Psoas muscle (tissue), 8 donors: ENCODE results near the gene ASIC4. TPM values are rescaled to one million over a fixed set of nuclear protein-coding genes. Genes with fewer than 3 reads are reported as not detected.

ENCODE experiments used
- ATAC-seq, 4 donors: fragments of 200-7000 bp; cut with Tn5 transposase; one replicate each; pipeline ENCODE4 v1.9.1; 2020; ENCODE audit warnings: moderate library complexity in 3 of 4, mild to moderate bottlenecking in 2 of 4
- DNase-seq, 2 donors: peaks; one replicate each; pipeline ENCODE4 v3.0.0-alpha.2; 2020
- H3K27ac ChIP-seq: fragments of 200-600 bp; one replicate; pipeline ENCODE4 v1.8.0; 2022
- H3K27me3 ChIP-seq, 3 donors: fragments of 200-600 bp in 1 of 3; one replicate each; pipeline versions ENCODE4 v1.6.1 to v1.8.0; 2013 to 2022; ENCODE audit warnings: low read length in 2 of 3, mild to moderate bottlenecking in 2 of 3, moderate library complexity in 1 of 3; ENCODE audit not compliant: insufficient read depth in 3 of 3
- H3K36me3 ChIP-seq, 2 donors: fragments of 200-600 bp in 1 of 2; one replicate each; pipeline versions ENCODE4 v1.6.1 to v1.8.0; 2013 to 2022; ENCODE audit warnings: low read depth in 1 of 2, mild to moderate bottlenecking in 1 of 2, moderate library complexity in 1 of 2; ENCODE audit not compliant: insufficient read depth in 1 of 2
- H3K4me1 ChIP-seq: fragments of 200-600 bp; one replicate; pipeline ENCODE4 v1.8.0; 2022
- H3K4me3 ChIP-seq: fragments of 200-600 bp; one replicate; pipeline ENCODE4 v1.8.0; 2022; ENCODE audit warnings: mild to moderate bottlenecking
- H3K9me3 ChIP-seq: fragments of 200-600 bp; one replicate; pipeline ENCODE4 v1.8.0; 2022
- CTCF ChIP-seq: fragments of 200-600 bp; IDR thresholded peaks from one replicate; pipeline ENCODE4 v1.8.0; 2022; ENCODE audit warnings: antibody characterized with exemption
- WGBS, 3 donors: extraction: QIAGEN DNeasy Blood & Tissue Kit; methylation state at CpG; one replicate each; pipeline versions ENCODE4 v1.1.6 to v1.1.7; 2013; 5-methylcytosine and 5-hydroxymethylcytosine counted together
- intact Hi-C, 2 donors: fragments of 100-400 bp; cut with DNase I; formaldehyde crosslinking; loops; one replicate each; pipeline versions ENCODE4 v1.11.0 to v1.14.2; 2022
- polyA plus RNA-seq, 3 donors: library from polyadenylated mRNA; stranded (reverse); fragments of 200-250 nt; gene quantifications; one replicate each; pipeline ENCODE4 v1.2.3, GENCODE V29; 2013
- total RNA-seq, 4 donors: library from RNA; stranded (reverse); fragmentation: NEBNext Ultra II Directional in 2 of 4; extraction: Animal tissue kit (Norgen Biotek cat#: 25700) in 2 of 4; gene quantifications; one replicate each; pipeline versions ENCODE4 v1.2.1 to v1.2.4, GENCODE V29; 2021 to 2023
- donor health status: healthy with polysubstance abuse.
- donor health status: DM: no; HTN: no; CAD: no; lungs with moderate emphysema.
- donor health status: Bipolar disorder and iron deficiency.
- donor health status: healthy.
- donor health status: DM: yes; HTN: yes; CAD: no.
- donor health status: DM: no; HTN: no; CAD: no.
- donor health status: DM: no; HTN: no; CAD: no.
- donor health status: DM: yes; HTN: yes; CAD: no.

The ASIC4 gene
- total and polyA plus RNA-seq, 7 donors: 0.03 to 0.34 (median 0.26) TPM; not detected in 3

- intact Hi-C loops: loop anchor here in 1 of 2 donors (5.0 kb wide), 1 partner anchor 48 kb away; no protein-coding TSS in a partner anchor
- TF ChIP-seq CTCF: no peak
- ATAC-seq: no peak
- no peak overlapping the region for H3K27ac ChIP-seq
- 76 to 79% (median 78%) methylated on average over 8 of the region's 8 CpGs for WGBS, 3 donors
- H3K4me1 ChIP-seq: no peaks in the 10 kb centered on the region
- H3K9me3 ChIP-seq: no peaks in the 10 kb centered on the region
- H3K27me3 ChIP-seq: no peaks in the 10 kb centered on the region
- DNase-seq: peak in 1 of 2 donors; percentile 42
- H3K36me3 ChIP-seq: peaks cover 0 to 89% of the 10 kb centered on the region in 2 donors
- no peak overlapping the region for H3K4me3 ChIP-seq
These were observed 35.4 kb upstream of the ASIC4 start for GRCh38 chr2:219478916-219479315.

GRCh38 chr2:219480004-219480403, 34.3 kb upstream of the ASIC4 start:
- no peaks in the 10 kb centered on the region for H3K4me1 ChIP-seq
- no peak overlapping the region for H3K27ac ChIP-seq
- 58 to 89% (median 66%) methylated on average over 8 of the region's 8 CpGs for WGBS, 3 donors
- no peaks in the 10 kb centered on the region for H3K27me3 ChIP-seq
- no peak for ATAC-seq
- DNase-seq: peak in 1 of 2 donors; percentile 34
- TF ChIP-seq CTCF: no peak
- H3K36me3 ChIP-seq: peaks cover 0 to 88% of the 10 kb centered on the region in 2 donors
- H3K4me3 ChIP-seq: no peak overlapping the region
- no peaks in the 10 kb centered on the region for H3K9me3 ChIP-seq
- intact Hi-C loops: no loop called here

GRCh38 chr2:219482674-219483405, 31.4 kb upstream of the ASIC4 start:
- DNase-seq (peak in 1 of 2 donors; percentile 52), ATAC-seq (no peak)
- no peaks in the 10 kb centered on the region for H3K9me3 ChIP-seq
- peaks cover 0 to 90% of the 10 kb centered on the region in 2 donors for H3K36me3 ChIP-seq
- no peak for TF ChIP-seq CTCF
- H3K27me3 ChIP-seq: no peaks in the 10 kb centered on the region
- 68 to 78% (median 73%) methylated on average over 17 of the region's 17 CpGs for WGBS, 3 donors
- H3K4me3 ChIP-seq: no peak overlapping the region
- peaks cover 5% of the 10 kb centered on the region for H3K4me1 ChIP-seq
- intact Hi-C loops: no loop called here
- H3K27ac ChIP-seq: no peak overlapping the region

DNA sequence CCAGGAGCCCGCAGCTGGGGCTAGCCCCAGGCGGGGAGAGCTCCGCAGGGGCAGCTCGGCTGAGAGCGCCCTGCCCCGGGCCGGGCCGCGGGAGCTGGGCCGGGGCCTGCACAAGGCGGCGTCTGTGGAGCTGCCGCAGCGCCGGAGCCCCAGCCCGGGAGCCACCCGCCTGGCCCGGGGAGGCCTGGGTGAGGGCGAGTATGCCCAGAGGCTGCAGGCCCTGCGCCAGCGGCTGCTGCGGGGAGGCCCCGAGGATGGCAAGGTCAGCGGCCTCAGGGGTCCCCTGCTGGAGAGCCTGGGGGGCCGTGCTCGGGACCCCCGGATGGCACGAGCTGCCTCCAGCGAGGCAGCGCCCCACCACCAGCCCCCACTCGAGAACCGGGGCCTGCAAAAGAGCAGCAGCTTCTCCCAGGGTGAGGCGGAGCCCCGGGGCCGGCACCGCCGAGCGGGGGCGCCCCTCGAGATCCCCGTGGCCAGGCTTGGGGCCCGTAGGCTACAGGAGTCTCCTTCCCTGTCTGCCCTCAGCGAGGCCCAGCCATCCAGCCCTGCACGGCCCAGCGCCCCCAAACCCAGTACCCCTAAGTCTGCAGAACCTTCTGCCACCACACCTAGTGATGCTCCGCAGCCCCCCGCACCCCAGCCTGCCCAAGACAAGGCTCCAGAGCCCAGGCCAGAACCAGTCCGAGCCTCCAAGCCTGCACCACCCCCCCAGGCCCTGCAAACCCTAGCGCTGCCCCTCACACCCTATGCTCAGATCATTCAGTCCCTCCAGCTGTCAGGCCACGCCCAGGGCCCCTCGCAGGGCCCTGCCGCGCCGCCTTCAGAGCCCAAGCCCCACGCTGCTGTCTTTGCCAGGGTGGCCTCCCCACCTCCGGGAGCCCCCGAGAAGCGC, 30.6 kb upstream of the ASIC4 start:
- intact Hi-C loops: no loop called here
- H3K4me1 ChIP-seq: peaks cover 5% of the 10 kb centered on the region
- no peaks in the 10 kb centered on the region for H3K9me3 ChIP-seq
- H3K27me3 ChIP-seq: no peaks in the 10 kb centered on the region
- H3K4me3 ChIP-seq: peak overlapping the region; percentile 22
- ATAC-seq (peak in 2 of 4 donors; percentile 6 to 7), DNase-seq (peak in 1 of 2 donors; percentile 47)
- TF ChIP-seq CTCF: no peak
- no peak overlapping the region for H3K27ac ChIP-seq
- peaks cover 0 to 90% of the 10 kb centered on the region in 2 donors for H3K36me3 ChIP-seq
- WGBS, 3 donors: 44 to 55% (median 51%) methylated on average over 43 to 58 of the region's 58 CpGs
